ENCODE measurements around the gene TRPM2. TPM values are rescaled to one million over a fixed set of nuclear protein-coding genes. Genes with fewer than 3 reads are reported as not detected.

The TRPM2 gene
- total RNA-seq, 1 experiment from 2014 or later = 28.1 TPM

- Histone ChIP-seq H3K27me3 (ENCODE audit: insufficient read depth, low read length) (no peaks in the 10 kb centered on the region), H3K4me2 (ENCODE audit: low read length) (no peak overlapping the region), H3K9me2 (ENCODE audit: insufficient read depth) (no peaks in the 10 kb centered on the region), H3K79me2 (ENCODE audit: insufficient read depth, low read length) (no peaks in the 10 kb centered on the region), H3K36me3 (ENCODE audit: control insufficient read depth in 1 of 2, insufficient read depth in 2 of 2, low read length in 2 of 2) (no peaks in the 10 kb centered on the region), H3K4me3 (replicated peaks in 1 of 2; ENCODE audit: low read depth in 1 of 2, low read length in 2 of 2) (no peak overlapping the region), H4K20me1 (ENCODE audit: insufficient read depth) (no peaks in the 10 kb centered on the region), H2AFZ (ENCODE audit: low read depth, low read length, poor library complexity, severe bottlenecking) (no peak overlapping the region), H3K9ac (ENCODE audit: low read length) (no peak overlapping the region), H3K4me1 (ENCODE audit: control insufficient read depth in 1 of 2, insufficient read depth in 2 of 2, low read length in 2 of 2) (no peaks in the 10 kb centered on the region), H3K9me3 (ENCODE audit: control insufficient read depth in 1 of 2, insufficient read depth in 1 of 2, low read depth in 1 of 2, low read length in 2 of 2) (no peaks in the 10 kb centered on the region), H3K27ac (ENCODE audit: low read depth, low read length) (no peak overlapping the region)
- ChIA-PET POLR2A (no interaction called here), CTCF (no interaction called here), RAD21 (ENCODE audit: low non-redundant PET in 1 of 2, low total read pairs in 2 of 2, uncharacterized antibody in 2 of 2, unreplicated experiment in 2 of 2) (no interaction called here)
- ATAC-seq = no peak
- no peak for DNase-seq (ENCODE audit: low read depth, low spot score)
- no peak for TF ChIP-seq JUND (IDR thresholded peaks at IDR 0.05)
- TF ChIP-seq EZH2phosphoT487 (IDR thresholded peaks at IDR 0.05; ENCODE audit: borderline replicate concordance) = no peak
- TF ChIP-seq, protein P1, sequence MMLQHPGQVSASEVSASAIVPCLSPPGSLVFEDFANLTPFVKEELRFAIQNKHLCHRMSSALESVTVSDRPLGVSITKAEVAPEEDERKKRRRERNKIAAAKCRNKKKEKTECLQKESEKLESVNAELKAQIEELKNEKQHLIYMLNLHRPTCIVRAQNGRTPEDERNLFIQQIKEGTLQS (IDR thresholded peaks at IDR 0.05) = no peak
- no peak for TF ChIP-seq CBX3 (IDR thresholded peaks at IDR 0.05; ENCODE audit: low read depth)
- no peak for TF ChIP-seq POLR2AphosphoS5 (IDR thresholded peaks at IDR 0.05; ENCODE audit: low read depth, low read length)
- no peak for TF ChIP-seq ZBTB33 (IDR thresholded peaks at IDR 0.05; ENCODE audit: extremely low read depth, insufficient replicate concordance, low read length)
- no peak for TF ChIP-seq ZNF274 (IDR thresholded peaks at IDR 0.05; ENCODE audit: low read depth, low read length)
- no peak for TF ChIP-seq ELF1 (IDR thresholded peaks at IDR 0.05; ENCODE audit: borderline replicate concordance, low read depth)
- TF ChIP-seq, protein P2, sequence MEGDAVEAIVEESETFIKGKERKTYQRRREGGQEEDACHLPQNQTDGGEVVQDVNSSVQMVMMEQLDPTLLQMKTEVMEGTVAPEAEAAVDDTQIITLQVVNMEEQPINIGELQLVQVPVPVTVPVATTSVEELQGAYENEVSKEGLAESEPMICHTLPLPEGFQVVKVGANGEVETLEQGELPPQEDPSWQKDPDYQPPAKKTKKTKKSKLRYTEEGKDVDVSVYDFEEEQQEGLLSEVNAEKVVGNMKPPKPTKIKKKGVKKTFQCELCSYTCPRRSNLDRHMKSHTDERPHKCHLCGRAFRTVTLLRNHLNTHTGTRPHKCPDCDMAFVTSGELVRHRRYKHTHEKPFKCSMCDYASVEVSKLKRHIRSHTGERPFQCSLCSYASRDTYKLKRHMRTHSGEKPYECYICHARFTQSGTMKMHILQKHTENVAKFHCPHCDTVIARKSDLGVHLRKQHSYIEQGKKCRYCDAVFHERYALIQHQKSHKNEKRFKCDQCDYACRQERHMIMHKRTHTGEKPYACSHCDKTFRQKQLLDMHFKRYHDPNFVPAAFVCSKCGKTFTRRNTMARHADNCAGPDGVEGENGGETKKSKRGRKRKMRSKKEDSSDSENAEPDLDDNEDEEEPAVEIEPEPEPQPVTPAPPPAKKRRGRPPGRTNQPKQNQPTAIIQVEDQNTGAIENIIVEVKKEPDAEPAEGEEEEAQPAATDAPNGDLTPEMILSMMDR (IDR thresholded peaks at IDR 0.05 in 2 of 3, conservative IDR thresholded peaks at IDR 0.05 in 1 of 3; ENCODE audit: borderline replicate concordance in 1 of 3, insufficient read depth in 1 of 3, low read depth in 2 of 3, low read length in 2 of 3) = no peak
- no peak for TF ChIP-seq EZH2 (IDR thresholded peaks at IDR 0.05)
- TF ChIP-seq ZFX (IDR thresholded peaks at IDR 0.05) = no peak
- TF ChIP-seq RAD21 (IDR thresholded peaks at IDR 0.05; ENCODE audit: low read depth) = no peak
- no peak for TF ChIP-seq POLR2A (IDR thresholded peaks at IDR 0.05; ENCODE audit: borderline replicate concordance, extremely low read depth, insufficient read depth, insufficient read length)
- TF ChIP-seq CEBPB (IDR thresholded peaks at IDR 0.05; ENCODE audit: low read depth) = no peak
- TF ChIP-seq FOSL1 (IDR thresholded peaks at IDR 0.05; ENCODE audit: low read depth) = no peak
- no TSS peak for BruUV-seq (replicated peaks)
- intact Hi-C loops (cut with micrococcal nuclease) = no loop called here
Observed at GRCh38 chr21:44473915-44474555, 120.6 kb downstream of the TRPM2 start.
